ENCODE data around the gene SPAG7.

- TF ChIP-seq, protein P1, sequence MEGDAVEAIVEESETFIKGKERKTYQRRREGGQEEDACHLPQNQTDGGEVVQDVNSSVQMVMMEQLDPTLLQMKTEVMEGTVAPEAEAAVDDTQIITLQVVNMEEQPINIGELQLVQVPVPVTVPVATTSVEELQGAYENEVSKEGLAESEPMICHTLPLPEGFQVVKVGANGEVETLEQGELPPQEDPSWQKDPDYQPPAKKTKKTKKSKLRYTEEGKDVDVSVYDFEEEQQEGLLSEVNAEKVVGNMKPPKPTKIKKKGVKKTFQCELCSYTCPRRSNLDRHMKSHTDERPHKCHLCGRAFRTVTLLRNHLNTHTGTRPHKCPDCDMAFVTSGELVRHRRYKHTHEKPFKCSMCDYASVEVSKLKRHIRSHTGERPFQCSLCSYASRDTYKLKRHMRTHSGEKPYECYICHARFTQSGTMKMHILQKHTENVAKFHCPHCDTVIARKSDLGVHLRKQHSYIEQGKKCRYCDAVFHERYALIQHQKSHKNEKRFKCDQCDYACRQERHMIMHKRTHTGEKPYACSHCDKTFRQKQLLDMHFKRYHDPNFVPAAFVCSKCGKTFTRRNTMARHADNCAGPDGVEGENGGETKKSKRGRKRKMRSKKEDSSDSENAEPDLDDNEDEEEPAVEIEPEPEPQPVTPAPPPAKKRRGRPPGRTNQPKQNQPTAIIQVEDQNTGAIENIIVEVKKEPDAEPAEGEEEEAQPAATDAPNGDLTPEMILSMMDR (IDR thresholded peaks at IDR 0.05 in 2 of 3, conservative IDR thresholded peaks at IDR 0.05 in 1 of 3; ENCODE audit: borderline replicate concordance in 1 of 3, insufficient read depth in 1 of 3, low read depth in 2 of 3, low read length in 2 of 3), result no peak
- TF ChIP-seq POLR2AphosphoS5 (IDR thresholded peaks at IDR 0.05; ENCODE audit: low read depth, low read length) (no peak), RAD21 (IDR thresholded peaks at IDR 0.05; ENCODE audit: low read depth) (no peak), EZH2 (IDR thresholded peaks at IDR 0.05) (no peak), SIN3A (IDR thresholded peaks at IDR 0.05; ENCODE audit: low read depth) (no peak), POLR2A (IDR thresholded peaks at IDR 0.05; ENCODE audit: borderline replicate concordance, extremely low read depth, insufficient read depth, insufficient read length) (no peak), ZNF274 (IDR thresholded peaks at IDR 0.05; ENCODE audit: low read depth, low read length) (no peak), EZH2phosphoT487 (IDR thresholded peaks at IDR 0.05; ENCODE audit: borderline replicate concordance) (no peak), TCF7L2 (IDR thresholded peaks at IDR 0.05; ENCODE audit: borderline replicate concordance, extremely low read depth, insufficient read depth, insufficient read length) (no peak)
- TF ChIP-seq, protein P2, sequence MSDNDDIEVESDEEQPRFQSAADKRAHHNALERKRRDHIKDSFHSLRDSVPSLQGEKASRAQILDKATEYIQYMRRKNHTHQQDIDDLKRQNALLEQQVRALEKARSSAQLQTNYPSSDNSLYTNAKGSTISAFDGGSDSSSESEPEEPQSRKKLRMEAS (IDR thresholded peaks at IDR 0.05), result no peak
Measured at GRCh38 chr17:4936436-4936835, 31.2 kb downstream of the SPAG7 start.

Data from HCT116 (cell line).